ENCODE results near the gene S100B. TPM values are rescaled to one million over a fixed set of nuclear protein-coding genes. Genes with fewer than 3 reads are reported as not detected.

S100B gene
- total and polyA plus RNA-seq, 9 of the 15 experiments (the other 6 are each of a cell fraction or from before 2014, with no cell fraction given), result not detected

DNA sequence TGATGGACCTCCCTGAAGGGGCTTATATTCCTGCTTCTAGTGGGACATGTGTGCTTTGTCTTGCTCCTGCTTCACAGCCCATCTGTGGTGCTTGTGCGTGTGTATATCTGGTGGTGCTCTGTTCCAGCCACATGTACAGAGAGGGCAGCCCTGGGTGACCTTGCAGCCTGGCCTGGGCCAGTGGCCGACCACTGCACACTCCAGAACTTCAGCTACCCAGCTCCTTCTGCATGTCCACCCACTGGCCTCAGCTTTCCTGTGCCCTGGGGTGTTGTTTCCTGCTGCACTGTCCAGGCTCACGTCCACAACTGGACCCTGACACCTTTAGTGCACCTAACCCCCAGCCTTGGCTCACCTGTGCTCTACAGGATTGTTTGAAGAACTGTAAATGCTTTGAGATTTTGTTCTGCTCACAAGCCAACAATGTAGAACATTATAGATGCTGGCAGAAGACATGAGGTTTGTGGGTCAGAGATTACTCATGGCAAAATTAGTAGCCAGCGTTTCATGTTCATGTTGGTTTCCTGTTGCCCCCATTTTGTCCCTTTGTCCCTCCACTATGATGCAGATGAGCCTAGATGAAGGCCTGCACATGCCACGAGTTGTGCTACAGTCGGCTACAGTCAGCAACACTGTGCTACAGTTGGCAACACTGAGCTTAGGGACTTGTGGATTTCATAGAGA is 5.3 kb upstream of the S100B start:
- ATAC-seq, result no peak
- H4K20me1 ChIP-seq (replicated peaks; ENCODE audit: control insufficient read depth, insufficient read depth, low read length), result no peaks in the 10 kb centered on the region
- H3K9ac ChIP-seq (ENCODE audit: insufficient read depth in 1 of 2, low read depth in 2 of 2, low read length in 2 of 2), result 0 out of 4 replicates have a peak overlapping the region, but pooled peaks of 1 of the 2 experiments have one; percentile 14
- H3K79me2 ChIP-seq (ENCODE audit: control insufficient read depth, insufficient read depth, low read length), result no peaks in the 10 kb centered on the region
- H3K9me3 ChIP-seq (replicated peaks; ENCODE audit: control insufficient read depth, insufficient read depth, low read depth, low read length), result no peaks in the 10 kb centered on the region; the same call in 1 of the 2 replicates
- no peaks in the 10 kb centered on the region; a peak in 1 of 5 replicates for H3K4me1 ChIP-seq (replicated peaks in 1 of 2; ENCODE audit: control insufficient read depth in 2 of 2, insufficient read depth in 2 of 2, low read length in 2 of 2)
- ChIA-PET CTCF (ENCODE audit: low intra/inter-chr PET ratio) (no interaction called here), POLR2A (interaction anchor here (0.9 kb wide), 1 partner anchor 10 kb away, joined by 4 read pairs; no protein-coding TSS in a partner anchor)
- H3K9me1 ChIP-seq (ENCODE audit: control insufficient read depth, insufficient read depth, low read length), result no peaks in the 10 kb centered on the region
- peak; percentile 54 for FAIRE-seq
- intact Hi-C loops (cut with micrococcal nuclease), result no loop called here
- H3K27ac ChIP-seq (ENCODE audit: extremely low read depth, low read depth, low read length), result no peak overlapping the region
- 0% methylated on average over 6 of the region's 6 CpGs for WGBS (ENCODE audit: insufficient coverage, low coverage, missing lambda C conversion rate)
- H3K27me3 ChIP-seq (ENCODE audit: control insufficient read depth in 2 of 2, insufficient read depth in 2 of 2, low read length in 2 of 2), result peaks cover 40% of the 10 kb centered on the region in 2 experiments
- in situ Hi-C loops (cut with MboI), result no loop called here
- H3K4me3 ChIP-seq, result no peak overlapping the region
- DNase-seq (ENCODE audit: extremely low read depth in 1 of 4, low spot score in 3 of 4), result peak in 1 of 4 experiments; percentile 2
- no peak overlapping the region for H3K4me2 ChIP-seq (ENCODE audit: insufficient read depth, low read length)
- no TSS peak for BruUV-seq (replicated peaks)
- H2AFZ ChIP-seq (ENCODE audit: low read depth, low read length), result no peak overlapping the region
- no peaks in the 10 kb centered on the region for H3K36me3 ChIP-seq (ENCODE audit: control insufficient read depth, insufficient read depth, low read length)
- TF ChIP-seq ZFP36 (IDR thresholded peaks at IDR 0.05; ENCODE audit: low read depth, low read length, partially characterized antibody) (no peak), MEF2D (tag; conservative IDR thresholded peaks at IDR 0.05; ENCODE audit: low read depth) (no peak), HNRNPLL (IDR thresholded peaks at IDR 0.05; ENCODE audit: low read depth, low read length, poor library complexity, severe bottlenecking) (no peak), ZNF224 (CRISPR knock-in tag; IDR thresholded peaks at IDR 0.05) (no peak)
- TF ChIP-seq, protein P1, sequence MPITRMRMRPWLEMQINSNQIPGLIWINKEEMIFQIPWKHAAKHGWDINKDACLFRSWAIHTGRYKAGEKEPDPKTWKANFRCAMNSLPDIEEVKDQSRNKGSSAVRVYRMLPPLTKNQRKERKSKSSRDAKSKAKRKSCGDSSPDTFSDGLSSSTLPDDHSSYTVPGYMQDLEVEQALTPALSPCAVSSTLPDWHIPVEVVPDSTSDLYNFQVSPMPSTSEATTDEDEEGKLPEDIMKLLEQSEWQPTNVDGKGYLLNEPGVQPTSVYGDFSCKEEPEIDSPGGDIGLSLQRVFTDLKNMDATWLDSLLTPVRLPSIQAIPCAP (CRISPR knock-in tag; IDR thresholded peaks at IDR 0.05; ENCODE audit: borderline replicate concordance), result no peak

Data from K562 (cell line).